GM21723 (cell line): ENCODE data around the gene HAUS2.
"Not testable (repeated sequence)": the region's sequence is repeated elsewhere in the genome, so short reads cannot be mapped to it uniquely, and the experiment has no call there.

Experiments
- ATAC-seq: cut with Tn5 transposase; IDR thresholded peaks from one replicate; pipeline ENCODE4 v1.9.1; 2021; ENCODE audit warnings: mild to moderate bottlenecking, moderate library complexity; ENCODE audit not compliant: unreplicated experiment

HAUS2 gene

DNA sequence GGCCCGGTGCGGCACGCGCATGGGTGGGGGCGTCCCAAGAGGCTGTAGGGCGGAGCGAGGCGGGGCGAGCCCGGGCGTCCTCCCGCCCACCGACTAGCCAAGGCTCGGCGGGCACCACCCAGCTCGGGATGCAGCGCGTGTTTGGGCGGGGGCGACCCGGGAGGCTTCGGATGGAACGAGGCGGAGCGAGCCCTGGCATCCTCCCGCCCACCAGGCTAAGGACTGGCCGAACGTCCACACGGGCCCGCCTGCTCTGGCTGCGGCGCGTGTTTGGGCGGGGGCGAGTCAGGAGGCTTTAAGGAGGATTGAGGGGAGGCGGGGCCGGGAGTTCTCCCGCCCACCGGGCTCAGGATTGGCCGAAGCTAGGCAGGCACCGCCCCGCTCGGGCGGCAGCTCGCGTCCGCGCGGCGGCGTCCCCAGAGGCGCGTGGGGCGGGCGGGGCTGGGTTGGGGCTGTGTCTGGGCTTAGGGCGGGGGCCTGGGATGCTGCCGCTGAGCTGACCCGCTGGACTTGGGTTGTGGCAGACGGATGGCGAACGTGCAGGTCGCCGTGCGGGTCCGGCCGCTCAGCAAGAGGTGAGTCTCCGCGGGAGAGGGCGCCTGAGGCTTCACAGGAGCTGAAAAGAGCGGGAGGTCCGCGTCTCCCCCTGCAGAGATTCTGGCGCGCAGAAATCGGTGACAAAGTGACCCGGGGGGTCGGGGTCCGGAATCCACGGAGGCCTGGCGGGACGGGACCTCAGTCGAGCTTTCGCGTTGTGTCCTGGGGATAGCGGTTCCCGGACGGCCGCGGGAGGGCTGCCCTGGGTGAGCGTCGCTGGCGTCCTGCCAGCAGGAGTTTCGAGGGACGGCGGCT is 26.8 kb downstream of the HAUS2 start, which contains the start of gene STARD9:
TSS of gene STARD9 (plus strand) at position 419 of the 852 bp plus-strand sequence. CDS start at position 529, 110 bp downstream.
- ATAC-seq, result peak; percentile 87

DNA sequence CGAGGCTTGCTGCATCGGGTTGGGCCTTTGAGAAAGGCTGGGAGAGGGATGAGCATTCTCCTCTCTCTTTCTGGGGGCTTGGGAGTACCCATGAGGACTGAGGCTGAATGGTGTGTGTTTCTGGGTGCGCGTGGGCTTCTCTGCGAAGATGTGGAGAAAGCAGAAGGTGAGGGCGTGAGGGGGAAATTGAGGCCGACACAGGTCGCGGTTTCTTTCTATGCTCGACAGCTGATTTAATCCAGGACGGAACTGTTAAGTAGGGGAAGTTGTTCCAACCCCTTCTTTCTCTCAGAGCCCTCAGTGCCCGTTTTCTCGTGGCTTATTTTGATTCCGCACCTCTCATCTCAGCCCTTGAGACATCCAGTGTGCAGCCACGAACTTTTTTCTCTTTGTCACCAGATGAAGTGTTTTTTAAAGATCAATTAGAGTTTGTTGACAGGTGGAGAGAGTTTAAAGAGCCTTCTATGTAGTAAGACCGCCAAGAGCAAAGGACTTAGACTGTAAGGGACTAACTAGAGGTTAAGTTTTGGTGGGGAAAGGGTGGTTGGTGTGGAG is 27.5 kb downstream of the HAUS2 start:
- no peak for ATAC-seq

DNA sequence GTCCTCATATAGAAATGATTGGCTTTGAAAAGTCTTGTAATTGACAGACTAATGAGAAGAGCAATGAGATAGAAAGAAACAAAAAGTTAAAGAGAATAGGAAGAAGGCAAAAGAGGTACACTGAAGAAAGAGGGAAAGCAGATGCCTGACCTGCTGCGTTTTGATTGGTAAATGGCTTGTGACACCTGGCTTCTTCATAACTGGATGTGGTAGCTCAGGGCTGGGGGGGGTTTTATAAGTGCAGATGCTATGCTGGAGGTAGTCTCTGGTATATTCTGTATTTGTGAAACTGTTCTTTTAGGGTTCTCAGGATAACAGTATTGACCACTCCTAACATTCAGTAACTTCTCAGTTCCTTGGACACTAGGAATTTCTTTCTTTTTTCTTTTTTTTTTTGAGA is 28.1 kb downstream of the HAUS2 start:
- no peak for ATAC-seq

DNA sequence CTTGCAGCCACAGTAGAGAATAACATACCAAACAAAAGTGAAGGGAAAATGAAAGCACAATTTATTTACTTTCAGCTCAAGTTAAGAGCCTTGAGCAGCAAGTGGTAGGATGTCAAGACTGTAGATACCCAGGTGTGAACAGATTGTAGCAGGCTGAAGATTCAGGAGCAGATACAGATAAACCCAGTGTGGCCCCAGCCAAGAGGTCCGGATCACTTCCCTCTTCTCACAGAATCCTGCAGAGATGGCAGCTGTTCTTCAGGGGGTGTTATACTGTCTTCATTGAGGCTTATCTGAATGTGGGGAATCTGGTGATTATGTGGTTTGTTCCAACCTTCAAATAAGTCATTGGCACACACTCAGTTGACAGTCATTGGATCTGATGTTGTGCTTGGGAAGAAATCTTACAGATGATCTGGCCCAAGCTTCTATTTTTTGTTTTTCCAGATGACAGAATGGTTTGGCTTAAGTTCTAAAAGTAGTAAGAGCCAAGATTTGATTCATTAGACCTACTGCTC is 28.9 kb downstream of the HAUS2 start:
- no peak for ATAC-seq

DNA sequence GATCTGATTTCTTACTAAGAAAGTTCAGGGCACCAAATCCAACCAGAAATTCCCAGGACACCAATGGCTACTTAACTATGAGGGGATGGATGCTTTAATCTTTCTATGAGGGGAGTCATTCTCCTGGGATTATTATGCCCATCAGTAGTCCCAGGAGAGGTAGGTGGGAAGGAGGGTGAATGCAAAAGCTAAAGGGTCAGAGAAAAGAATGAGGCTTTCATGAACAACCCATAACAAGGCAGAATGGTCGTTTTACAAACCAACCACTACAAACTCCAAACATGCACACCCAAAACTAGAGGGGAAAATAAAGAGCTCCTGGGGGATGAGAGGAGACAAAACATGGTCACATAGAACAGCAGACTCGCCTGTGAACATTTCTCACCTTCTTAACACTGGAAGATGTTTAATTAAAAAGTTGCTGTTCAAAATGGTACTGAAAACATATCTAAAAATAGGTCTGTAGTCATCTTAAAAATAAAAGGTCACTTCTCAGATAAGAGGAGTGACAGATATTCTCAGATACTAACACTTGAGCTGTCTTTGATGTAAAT is 30.4 kb downstream of the HAUS2 start:
- no peak for ATAC-seq

DNA sequence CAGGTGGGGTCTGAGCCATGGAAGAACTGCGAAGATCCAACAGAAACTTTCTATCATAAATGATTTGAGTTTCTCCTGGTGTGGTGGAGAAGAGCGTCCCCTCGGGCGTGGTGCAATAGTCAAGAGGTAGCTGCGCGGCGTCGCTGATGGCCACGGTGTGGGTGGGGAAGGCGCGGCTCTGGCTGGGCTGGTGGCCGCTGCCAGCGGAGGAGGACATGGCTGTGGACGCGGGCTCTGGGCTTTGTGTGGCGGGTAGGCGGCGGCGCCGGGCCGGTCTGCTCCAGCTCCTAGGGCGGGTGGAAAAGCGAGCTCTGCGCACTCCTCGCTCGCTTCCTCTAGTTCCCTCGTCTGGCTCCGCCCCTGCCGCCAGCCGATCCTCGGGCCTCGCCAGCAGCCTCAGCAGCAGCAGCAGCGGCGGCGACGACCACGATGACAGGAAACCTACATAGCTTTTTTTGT is 32.7 kb downstream of the HAUS2 start:
- ATAC-seq, result peak; percentile 73

DNA sequence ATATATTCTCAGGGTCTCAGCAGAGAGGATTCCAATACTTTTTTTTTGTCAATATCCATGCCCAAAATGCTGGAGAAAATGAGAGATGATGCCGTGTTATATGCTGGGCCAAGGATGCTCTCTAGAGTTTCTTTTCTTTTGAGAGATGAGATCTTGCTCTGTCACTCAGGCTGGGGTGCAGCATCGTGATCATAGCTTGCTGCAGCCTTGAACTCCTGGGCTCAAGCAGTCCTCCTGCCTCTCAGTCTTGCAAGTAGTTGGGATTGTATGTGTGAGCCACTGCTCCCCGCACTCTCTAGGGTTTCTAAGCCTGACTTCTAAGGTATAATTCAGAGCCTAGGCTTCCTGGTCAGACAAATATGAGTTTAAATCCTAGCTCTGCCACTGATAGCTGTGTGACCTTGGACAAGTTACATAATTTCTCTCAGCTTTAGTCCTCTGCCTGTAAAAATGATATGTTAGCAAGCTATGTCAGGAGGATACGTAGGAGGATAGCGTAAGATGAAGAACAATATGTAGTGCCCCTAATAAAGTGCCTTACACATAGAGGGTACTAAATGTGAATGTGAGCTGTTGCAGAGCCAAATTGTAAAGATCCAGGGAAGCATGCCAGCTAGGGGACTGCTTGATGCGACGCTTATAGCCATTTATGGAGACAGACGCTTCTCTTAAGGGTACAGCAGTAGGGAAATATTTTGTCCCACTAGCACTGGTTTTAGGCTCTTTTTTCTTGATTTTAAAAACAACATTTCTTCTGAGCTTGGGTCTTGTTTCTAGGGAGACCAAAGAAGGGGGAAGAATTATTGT is 34.1 kb downstream of the HAUS2 start:
- no peak for ATAC-seq

DNA sequence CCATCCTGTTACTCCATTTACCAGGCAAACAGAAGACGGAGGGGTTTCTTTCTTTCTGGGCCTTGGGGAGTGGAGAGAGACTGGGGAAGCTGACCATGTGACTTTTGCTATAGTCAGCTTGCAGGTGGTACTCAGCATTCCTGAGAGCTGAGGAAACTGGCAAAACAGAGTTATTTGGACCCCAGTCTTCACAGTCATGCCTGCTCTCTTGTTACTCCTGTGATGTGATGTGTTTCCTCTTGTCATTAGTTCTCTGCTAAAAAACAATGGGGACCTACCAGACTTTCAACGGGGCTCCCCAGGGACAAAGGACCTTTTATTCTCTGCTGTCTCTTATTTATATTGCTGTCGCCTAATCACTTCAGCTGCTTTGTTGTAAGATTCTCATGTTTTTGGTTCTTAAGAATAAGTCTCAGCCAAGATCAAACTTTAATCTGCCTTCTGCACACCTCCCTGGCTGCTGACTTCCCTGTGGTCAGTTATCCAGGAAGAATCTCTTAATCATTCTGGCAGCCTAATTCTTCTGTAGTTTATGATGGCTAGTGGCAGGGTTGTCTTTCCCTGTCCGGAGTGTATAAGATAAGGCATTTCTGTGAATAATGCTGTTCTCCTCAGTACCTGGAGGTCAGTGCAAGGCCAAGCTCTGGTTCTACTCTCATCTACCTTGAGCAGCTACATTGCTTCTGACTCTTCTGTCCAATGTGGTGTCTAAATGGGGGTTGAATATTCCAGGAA is 35.6 kb downstream of the HAUS2 start:
- no peak for ATAC-seq

DNA sequence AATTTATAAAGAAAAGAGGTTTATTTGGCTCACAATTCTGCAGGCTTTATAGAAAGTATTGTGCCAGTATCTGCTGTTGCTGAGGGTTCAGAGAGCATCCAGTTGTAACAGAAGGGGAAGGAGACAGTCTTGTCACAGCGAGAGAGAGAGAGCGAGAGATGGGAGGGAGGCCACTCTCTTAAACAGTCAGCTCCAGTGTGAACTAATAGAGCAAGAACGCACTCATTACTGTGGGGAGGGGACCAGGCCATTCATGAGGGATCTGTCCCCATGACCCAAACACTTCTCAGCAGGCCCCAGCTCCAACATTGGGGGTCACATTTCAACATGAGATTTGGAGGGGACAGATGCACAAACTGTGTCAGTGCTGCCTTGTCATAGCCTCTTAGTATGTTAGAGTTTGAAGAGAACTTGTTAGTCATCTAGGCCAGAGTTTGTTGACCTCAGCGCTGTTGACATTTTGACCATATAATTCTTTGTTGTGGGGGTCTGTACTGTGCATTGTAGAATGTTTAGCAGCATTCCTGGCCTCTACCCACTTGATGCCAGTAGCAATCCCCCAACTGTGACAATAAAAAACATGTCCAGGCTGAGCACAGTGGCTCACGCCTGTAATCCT is 42.1 kb downstream of the HAUS2 start:
- ATAC-seq, result no peak

DNA sequence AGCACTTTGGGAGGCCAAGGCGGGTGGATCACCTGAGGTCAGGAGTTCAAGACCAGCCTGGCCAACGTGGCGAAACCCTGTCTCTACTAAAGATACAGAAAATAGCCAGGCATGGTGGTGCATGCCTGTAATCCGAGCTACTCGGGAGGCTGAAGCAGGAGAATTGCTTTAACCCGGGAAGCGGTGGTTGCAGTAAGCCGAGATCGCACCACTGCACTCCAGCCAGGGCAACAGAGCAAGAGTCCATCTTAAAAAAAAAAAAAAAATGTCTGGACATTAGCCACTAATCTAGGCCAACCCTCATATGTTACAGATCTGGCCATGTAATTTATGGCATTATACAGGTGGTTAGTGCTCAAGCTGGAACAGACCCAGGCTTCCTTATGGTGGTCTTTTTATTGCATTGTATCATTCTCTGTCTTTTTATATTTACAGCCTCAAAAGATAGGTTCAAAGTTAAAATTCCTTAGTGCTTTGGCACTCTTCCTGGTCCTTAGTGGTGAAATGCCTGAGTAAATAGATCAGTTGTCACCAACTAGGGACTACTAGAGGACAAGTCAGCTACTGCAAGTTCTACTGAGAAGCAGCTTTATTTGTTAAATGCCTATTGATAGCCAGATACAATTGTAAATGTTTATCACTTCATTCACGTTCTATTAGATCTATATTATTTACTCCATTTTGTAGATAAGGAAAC is 42.7 kb downstream of the HAUS2 start:
- no peak for ATAC-seq

DNA sequence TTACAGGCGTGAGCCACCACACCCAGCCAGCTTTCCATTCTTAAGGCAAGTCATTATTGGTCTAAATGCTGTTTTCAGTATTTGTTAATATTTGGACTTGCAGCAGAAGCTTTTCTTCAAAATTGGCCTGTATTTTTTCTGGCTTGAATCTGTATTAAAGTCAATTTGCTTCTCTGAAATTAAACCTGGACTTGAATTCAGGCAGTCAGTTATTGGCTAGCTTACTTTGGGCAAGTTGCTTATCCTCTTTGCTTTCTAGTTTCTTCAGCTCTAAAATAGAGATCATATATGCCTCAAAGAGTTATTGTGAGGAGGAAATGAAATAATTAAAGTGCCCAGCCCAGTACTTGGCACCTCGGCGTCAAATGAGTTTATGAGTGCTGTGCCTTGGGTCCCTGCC is 44.1 kb downstream of the HAUS2 start:
- no peak for ATAC-seq

DNA sequence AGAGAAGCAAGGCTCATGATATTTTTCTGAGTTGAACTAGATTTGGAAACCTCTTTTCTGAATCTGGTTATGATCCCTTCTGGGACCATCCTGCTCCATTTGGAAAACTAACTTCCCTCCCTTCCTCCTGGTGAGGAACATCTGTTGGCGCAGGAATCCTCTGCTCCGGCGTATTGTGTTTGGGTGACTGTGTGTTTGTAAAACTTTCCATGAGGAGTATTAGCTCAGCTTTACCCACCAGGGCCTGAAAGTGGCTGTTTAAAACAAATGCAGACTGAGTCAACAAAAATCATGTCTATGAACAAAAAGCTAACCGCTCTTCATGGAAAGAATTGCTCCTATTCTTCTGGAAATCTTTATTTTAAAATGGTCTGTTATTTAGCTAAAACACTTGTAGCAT is 44.5 kb downstream of the HAUS2 start:
- ATAC-seq, result no peak

DNA sequence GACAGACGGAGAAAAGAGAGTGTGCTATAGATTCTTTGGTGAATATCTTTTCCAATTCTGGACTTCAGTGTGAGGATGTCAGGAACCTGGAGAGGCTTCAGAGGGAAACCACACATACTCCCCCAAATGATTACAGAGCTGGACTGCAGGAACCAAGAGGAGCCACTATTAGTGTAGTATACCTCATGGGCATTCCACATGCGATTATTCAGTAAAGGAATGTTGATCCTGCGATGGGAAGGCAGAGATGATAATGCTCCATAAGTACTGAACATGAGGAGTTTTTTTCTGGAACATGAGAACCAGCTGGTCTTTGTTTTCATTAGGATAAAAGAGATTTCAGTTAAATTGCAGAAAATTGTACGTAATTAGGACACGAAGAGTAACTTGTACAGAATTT is 45.5 kb downstream of the HAUS2 start:
- no peak for ATAC-seq

DNA sequence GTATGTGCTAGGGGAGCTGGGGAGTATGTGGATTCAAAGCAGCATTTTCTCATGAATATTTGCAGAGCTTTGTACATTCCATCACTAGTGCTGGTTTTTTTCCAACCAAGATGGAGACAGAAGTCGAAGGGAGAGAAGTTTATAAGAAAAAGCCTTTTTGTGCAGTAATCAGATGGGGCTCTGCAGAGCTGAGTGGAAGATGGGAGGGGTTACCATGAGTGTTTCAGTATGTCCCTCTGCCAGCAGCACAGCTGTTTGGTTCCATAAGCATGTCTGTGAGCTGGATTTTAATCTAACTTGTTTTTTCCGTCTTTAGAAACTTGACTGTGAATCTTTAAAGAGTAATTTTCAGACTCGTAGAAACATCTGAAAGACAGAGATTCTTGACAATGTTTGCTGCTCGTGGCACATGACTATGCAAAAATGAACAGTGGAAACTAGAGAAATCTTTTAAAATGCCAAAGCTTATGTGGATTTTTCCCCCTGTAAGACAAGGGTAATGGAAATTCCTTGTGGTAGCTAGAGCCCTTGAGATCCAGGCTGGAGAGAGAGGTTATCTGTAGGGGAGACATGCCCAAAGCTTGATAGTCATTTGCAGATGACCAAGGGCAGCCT is 47.1 kb downstream of the HAUS2 start:
- ATAC-seq, result no peak

DNA sequence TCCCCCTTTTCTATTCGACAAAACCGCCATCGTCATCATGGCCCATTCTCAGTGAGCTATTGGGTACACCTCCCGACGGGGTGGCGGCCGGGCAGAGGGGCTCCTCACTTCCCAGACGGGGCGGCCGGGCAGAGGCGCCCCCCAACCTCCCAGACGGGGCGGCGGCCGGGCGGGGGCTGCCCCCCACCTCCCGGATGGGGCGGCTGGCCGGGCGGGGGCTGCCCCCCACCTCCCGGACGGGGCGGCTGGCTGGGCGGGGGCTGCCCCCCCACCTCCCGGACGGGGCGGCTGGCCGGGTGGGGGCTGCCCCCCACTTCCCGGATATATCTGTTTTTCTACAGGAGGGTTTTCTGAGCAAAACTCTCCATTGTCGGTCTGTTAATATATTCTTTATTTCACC is 52.7 kb downstream of the HAUS2 start:
- not testable (repeated sequence) for ATAC-seq

DNA sequence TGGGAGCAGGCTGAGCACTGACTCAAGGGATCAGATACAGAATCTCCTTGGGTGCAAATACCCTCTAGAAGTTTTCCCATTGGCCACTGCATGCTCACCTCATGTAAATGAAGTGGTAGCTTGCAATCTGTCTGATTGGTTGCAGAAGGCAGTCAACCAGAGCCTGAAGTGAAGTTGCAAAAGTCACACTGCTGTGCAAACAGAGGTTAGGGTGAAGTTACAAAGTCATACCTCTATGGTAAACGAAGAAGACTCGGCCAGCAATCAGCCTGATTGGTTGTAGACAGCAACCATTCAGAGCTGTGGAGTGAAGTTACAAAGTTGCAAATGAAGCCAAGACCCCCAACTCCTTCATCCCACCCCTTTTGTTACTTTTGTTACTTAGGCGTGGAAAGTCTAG is 53.9 kb downstream of the HAUS2 start:
- ATAC-seq, result no peak

DNA sequence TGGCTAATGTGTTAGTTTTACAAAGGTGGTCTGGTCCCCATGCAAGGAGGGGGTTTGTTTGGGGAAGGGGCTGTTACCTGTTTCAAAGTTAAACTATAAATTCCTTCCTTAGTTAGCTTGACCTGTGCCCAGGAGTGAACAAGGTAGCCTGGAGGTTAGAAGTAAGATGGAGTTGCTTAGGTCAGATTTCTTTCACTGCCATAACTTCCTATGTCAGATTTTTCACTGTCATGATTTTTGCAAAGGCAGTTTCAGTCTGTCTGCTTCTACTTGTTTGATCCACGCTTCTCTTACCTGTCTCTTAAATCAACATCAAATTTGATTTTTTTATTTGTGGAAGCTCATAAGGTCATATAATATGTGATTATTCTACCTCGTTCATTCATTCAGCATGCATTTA is 55.3 kb downstream of the HAUS2 start:
- no peak for ATAC-seq

DNA sequence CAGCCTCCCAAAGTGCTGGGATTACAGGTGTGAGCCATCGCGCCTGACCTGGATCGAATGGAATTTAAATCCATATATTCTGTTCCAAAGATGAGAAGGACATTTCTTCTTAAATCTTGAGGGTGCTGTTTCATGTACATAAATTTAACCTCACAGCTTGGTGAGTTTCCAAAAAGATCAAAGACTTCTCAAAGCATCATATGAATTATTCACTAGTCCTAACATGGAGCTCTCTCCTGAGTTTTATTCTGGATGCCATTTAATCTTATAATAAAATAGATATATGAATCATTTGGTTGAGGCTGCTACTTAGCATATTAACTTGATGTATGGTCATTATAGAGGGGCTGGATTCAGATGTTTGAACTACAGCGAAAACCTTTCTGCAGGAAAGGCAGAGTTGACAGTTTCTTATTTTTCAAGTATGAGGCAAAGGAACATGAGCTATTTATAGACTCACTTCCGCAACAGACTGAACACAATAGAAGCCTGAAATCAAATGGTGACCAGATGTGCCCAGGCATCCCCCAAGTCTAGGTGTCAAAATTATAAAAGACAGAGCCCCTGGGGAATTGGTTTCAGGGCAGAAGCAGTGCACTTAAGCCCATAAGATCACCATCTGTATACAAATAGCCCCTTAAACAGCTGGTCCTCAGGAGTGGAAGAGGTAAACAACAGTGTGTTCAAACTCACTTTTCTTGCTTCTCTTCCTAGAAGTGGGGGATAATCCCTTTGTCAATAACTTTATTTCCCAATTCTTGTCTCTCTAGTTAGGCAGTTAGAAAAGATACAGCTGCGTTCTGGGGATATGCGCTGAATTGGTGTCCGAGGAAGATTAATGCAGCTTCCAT is 56.5 kb downstream of the HAUS2 start:
- no peak for ATAC-seq
